Ectodermal cell (in vitro differentiated cells): Measurements from ENCODE around the gene KLHDC1.
"Not testable (repeated sequence)": the region's sequence is repeated elsewhere in the genome, so short reads cannot be mapped to it uniquely, and the experiment has no call there.

Source experiments
- H3K27ac ChIP-seq: 2 replicates; pipeline ENCODE4 v1.7.0; 2013; ENCODE audit warnings: mild to moderate bottlenecking, low read depth, low read length; ENCODE audit not compliant: insufficient read depth, poor library complexity, severe bottlenecking
- H3K27me3 ChIP-seq: 2 replicates; pipeline ENCODE4 v1.7.0; 2013; ENCODE audit warnings: mild to moderate bottlenecking, low read length; ENCODE audit not compliant: insufficient read depth, control insufficient read depth, poor library complexity, severe bottlenecking
- H3K36me3 ChIP-seq: one replicate; pipeline ENCODE4 v1.7.0; 2013; ENCODE audit warnings: low read length; ENCODE audit not compliant: control insufficient read depth, insufficient read depth
- H3K4me1 ChIP-seq: one replicate; pipeline ENCODE4 v1.7.0; 2013; ENCODE audit warnings: low read length; ENCODE audit not compliant: control insufficient read depth, insufficient read depth
- H3K4me3 ChIP-seq: 2 replicates; pipeline ENCODE4 v1.7.0; 2013; ENCODE audit warnings: low read depth, low read length, control low read depth; ENCODE audit not compliant: insufficient read depth
- H3K9me3 ChIP-seq: 2 replicates; pipeline ENCODE4 v1.7.0; 2013; ENCODE audit warnings: mild to moderate bottlenecking, low read length, moderate library complexity; ENCODE audit not compliant: control insufficient read depth
- WGBS, 2 experiments: methylation state at CpG; one replicate each; pipeline ENCODE4 v1.1.7; 2013; ENCODE audit warnings: missing lambda C conversion rate in 2 of 2; 5-methylcytosine and 5-hydroxymethylcytosine counted together

KLHDC1 gene

GRCh38 chr14:49766839-49767238 is 73.9 kb downstream of the KLHDC1 start:
- no peaks in the 10 kb centered on the region for H3K27me3 ChIP-seq
- no peaks in the 10 kb centered on the region for H3K36me3 ChIP-seq
- peaks cover 4% of the 10 kb centered on the region for H3K4me1 ChIP-seq
- peak overlapping the region; percentile 83 for H3K27ac ChIP-seq
- 92 to 93% methylated on average over 10 of the region's 10 CpGs for WGBS, 2 experiments
- peak overlapping the region; percentile 97 for H3K4me3 ChIP-seq
- no peaks in the 10 kb centered on the region for H3K9me3 ChIP-seq

GRCh38 chr14:49767270-49767570 is 74.3 kb downstream of the KLHDC1 start:
- peak overlapping the region; percentile 97 for H3K4me3 ChIP-seq
- 3 to 5% methylated on average over 9 of the region's 9 CpGs for WGBS, 2 experiments
- no peaks in the 10 kb centered on the region for H3K27me3 ChIP-seq
- H3K4me1 ChIP-seq = peaks cover 4% of the 10 kb centered on the region
- H3K27ac ChIP-seq = peak overlapping the region; percentile 83
- H3K9me3 ChIP-seq = no peaks in the 10 kb centered on the region
- no peaks in the 10 kb centered on the region for H3K36me3 ChIP-seq

GRCh38 chr14:49767571-49768300 is 74.8 kb downstream of the KLHDC1 start, which contains the start of gene KLHDC2:
Gene KLHDC2, plus strand, starts transcription at chr14:49768153. Its CDS starts 316 bp downstream, at chr14:49768469.
- Histone ChIP-seq H3K4me3 (peak within 1 kb of the TSS; percentile 97), H3K36me3 (no peaks in the 10 kb centered on the region), H3K27ac (peak within 1 kb of the TSS; percentile 90), H3K27me3 (no peaks in the 10 kb centered on the region), H3K4me1 (peaks cover 4% of the 10 kb centered on the region), H3K9me3 (no peaks in the 10 kb centered on the region)
- 0% methylated on average over 86 of the region's 86 CpGs for WGBS, 2 experiments

GRCh38 chr14:49768301-49769121 is 75.6 kb downstream of the KLHDC1 start:
- peak overlapping the region; percentile 90 for H3K27ac ChIP-seq
- H3K9me3 ChIP-seq = no peaks in the 10 kb centered on the region
- no peaks in the 10 kb centered on the region for H3K27me3 ChIP-seq
- H3K4me1 ChIP-seq = peaks cover 4% of the 10 kb centered on the region
- 0 to 1% methylated on average over 67 of the region's 67 CpGs for WGBS, 2 experiments
- H3K4me3 ChIP-seq = peak overlapping the region; percentile 97
- H3K36me3 ChIP-seq = no peaks in the 10 kb centered on the region

GRCh38 chr14:49769171-49769570 is 76.3 kb downstream of the KLHDC1 start:
- peak overlapping the region; percentile 97 for H3K4me3 ChIP-seq

GRCh38 chr14:49769581-49770211 is 76.8 kb downstream of the KLHDC1 start:
- H3K27ac ChIP-seq = no peak overlapping the region
- no peaks in the 10 kb centered on the region for H3K27me3 ChIP-seq
- WGBS, 2 experiments = 79 to 83% methylated on average over 14 to 15 of the region's 15 CpGs
- H3K9me3 ChIP-seq = no peaks in the 10 kb centered on the region
- peaks cover 4% of the 10 kb centered on the region for H3K4me1 ChIP-seq
- H3K4me3 ChIP-seq = peak overlapping the region; percentile 97
- peaks cover 4% of the 10 kb centered on the region for H3K36me3 ChIP-seq

More at GRCh38 chr14:49769171-49769570, 76.3 kb downstream of the KLHDC1 start:
- Histone ChIP-seq H3K36me3 (peaks cover 4% of the 10 kb centered on the region), H3K27me3 (no peaks in the 10 kb centered on the region), H3K27ac (no peak overlapping the region), H3K9me3 (no peaks in the 10 kb centered on the region), H3K4me1 (peaks cover 4% of the 10 kb centered on the region)
- WGBS, 2 experiments = 68 to 69% methylated on average over 6 of the region's 6 CpGs

GRCh38 chr14:49770212-49770817 is 77.4 kb downstream of the KLHDC1 start:
- H3K4me3 ChIP-seq = no peak overlapping the region
- H3K27ac ChIP-seq = no peak overlapping the region
- H3K36me3 ChIP-seq = peaks cover 4% of the 10 kb centered on the region
- H3K9me3 ChIP-seq = no peaks in the 10 kb centered on the region
- 89 to 95% methylated on average over 4 of the region's 4 CpGs for WGBS, 2 experiments
- no peaks in the 10 kb centered on the region for H3K27me3 ChIP-seq
- H3K4me1 ChIP-seq = peaks cover 4% of the 10 kb centered on the region

GRCh38 chr14:49771691-49772090 is 78.8 kb downstream of the KLHDC1 start:
- not testable (repeated sequence) for H3K27me3 ChIP-seq, H3K4me3 ChIP-seq, H3K36me3 ChIP-seq, H3K27ac ChIP-seq, H3K4me1 ChIP-seq, H3K9me3 ChIP-seq
- 93 to 97% methylated on average over 10 of the region's 10 CpGs for WGBS, 2 experiments

GRCh38 chr14:49774106-49774505 is 81.2 kb downstream of the KLHDC1 start:
- 75% methylated on average over 1 of the region's 1 CpG; no CpG with 5 or more reads in 1 of the 2 experiments for WGBS, 2 experiments
- Histone ChIP-seq H3K9me3 (no peaks in the 10 kb centered on the region), H3K36me3 (peaks cover 19% of the 10 kb centered on the region), H3K27ac (no peak overlapping the region), H3K27me3 (no peaks in the 10 kb centered on the region), H3K4me1 (no peaks in the 10 kb centered on the region), H3K4me3 (no peak overlapping the region)

- WGBS, 2 experiments = 92 to 94% methylated on average over 2 of the region's 2 CpGs
- H3K36me3 ChIP-seq = peaks cover 44% of the 10 kb centered on the region
- H3K27me3 ChIP-seq = no peaks in the 10 kb centered on the region
- no peak overlapping the region for H3K27ac ChIP-seq
- no peak overlapping the region for H3K4me3 ChIP-seq
- H3K4me1 ChIP-seq = no peaks in the 10 kb centered on the region
- no peaks in the 10 kb centered on the region for H3K9me3 ChIP-seq
Measured at GRCh38 chr14:49778421-49778820, 85.5 kb downstream of the KLHDC1 start.
